ENCODE results near the gene FN3K.
A peak's percentile ranks its signal among the peaks of the same experiment; 100 is the strongest.

The FN3K gene

DNA sequence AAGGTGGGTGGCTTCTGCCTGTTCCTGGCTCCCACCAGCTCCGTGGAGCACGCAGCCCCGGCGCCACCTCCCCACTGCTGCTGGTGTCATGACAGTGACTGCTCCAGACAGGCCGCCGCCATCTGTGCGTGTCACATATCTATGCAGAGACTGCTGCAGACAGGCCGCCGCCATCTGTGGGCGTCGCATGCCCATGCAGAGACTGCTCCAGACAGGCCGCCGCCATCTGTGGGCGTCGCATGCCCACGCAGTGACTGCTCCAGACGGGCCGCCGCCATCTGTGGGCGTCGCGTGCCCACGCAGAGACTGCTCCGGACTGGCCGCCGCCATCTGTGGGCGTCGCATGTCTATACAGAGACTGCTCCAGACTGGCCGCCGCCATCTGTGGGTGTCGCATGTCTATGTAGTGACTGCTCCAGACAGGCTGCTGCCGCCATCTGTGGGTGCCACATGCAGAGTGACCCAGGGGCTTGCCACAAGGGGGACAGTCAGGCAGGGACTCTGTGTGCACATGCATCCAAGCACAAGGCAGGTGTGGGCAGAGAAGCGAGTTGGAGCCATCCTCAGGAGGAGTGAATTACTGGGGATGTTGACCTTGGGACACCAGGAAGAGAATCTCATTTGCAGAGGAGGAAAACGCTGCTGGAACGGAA, 22.2 kb upstream of the FN3K start:
- H2AFZ ChIP-seq (ENCODE audit: low read depth, low read length, severe bottlenecking), result no peak overlapping the region
- no peaks in the 10 kb centered on the region for H4K20me1 ChIP-seq (ENCODE audit: low read depth, low read length)
- H3K36me3 ChIP-seq (ENCODE audit: low read length), result no peaks in the 10 kb centered on the region
- H3K9ac ChIP-seq (ENCODE audit: low read length), result no peak overlapping the region
- H3K9me3 ChIP-seq (ENCODE audit: insufficient read depth, low read length), result no peaks in the 10 kb centered on the region
- H3K27me3 ChIP-seq (ENCODE audit: low read length), result no peaks in the 10 kb centered on the region
- H3K79me2 ChIP-seq (ENCODE audit: insufficient read depth, low read length), result peaks cover 12% of the 10 kb centered on the region
- H3K27ac ChIP-seq (ENCODE audit: low read depth, low read length), result no peak overlapping the region
- no peaks in the 10 kb centered on the region for H3F3A ChIP-seq (ENCODE audit: insufficient read depth)
- no peak for TF ChIP-seq EZH2phosphoT487 (conservative IDR thresholded peaks at IDR 0.05; ENCODE audit: low read length)
- TF ChIP-seq, protein P1, sequence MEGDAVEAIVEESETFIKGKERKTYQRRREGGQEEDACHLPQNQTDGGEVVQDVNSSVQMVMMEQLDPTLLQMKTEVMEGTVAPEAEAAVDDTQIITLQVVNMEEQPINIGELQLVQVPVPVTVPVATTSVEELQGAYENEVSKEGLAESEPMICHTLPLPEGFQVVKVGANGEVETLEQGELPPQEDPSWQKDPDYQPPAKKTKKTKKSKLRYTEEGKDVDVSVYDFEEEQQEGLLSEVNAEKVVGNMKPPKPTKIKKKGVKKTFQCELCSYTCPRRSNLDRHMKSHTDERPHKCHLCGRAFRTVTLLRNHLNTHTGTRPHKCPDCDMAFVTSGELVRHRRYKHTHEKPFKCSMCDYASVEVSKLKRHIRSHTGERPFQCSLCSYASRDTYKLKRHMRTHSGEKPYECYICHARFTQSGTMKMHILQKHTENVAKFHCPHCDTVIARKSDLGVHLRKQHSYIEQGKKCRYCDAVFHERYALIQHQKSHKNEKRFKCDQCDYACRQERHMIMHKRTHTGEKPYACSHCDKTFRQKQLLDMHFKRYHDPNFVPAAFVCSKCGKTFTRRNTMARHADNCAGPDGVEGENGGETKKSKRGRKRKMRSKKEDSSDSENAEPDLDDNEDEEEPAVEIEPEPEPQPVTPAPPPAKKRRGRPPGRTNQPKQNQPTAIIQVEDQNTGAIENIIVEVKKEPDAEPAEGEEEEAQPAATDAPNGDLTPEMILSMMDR (IDR thresholded peaks at IDR 0.05; ENCODE audit: insufficient read depth, low read length, poor library complexity, severe bottlenecking), result no peak
- H3K4me2 ChIP-seq (ENCODE audit: low read depth, low read length, poor library complexity, severe bottlenecking), result no peak overlapping the region
- H3K9me2 ChIP-seq (replicated peaks; ENCODE audit: insufficient read depth, low read length), result no peaks in the 10 kb centered on the region
- no peak overlapping the region for H3K4me3 ChIP-seq (ENCODE audit: insufficient read depth, low read length, poor library complexity, severe bottlenecking)

DNA sequence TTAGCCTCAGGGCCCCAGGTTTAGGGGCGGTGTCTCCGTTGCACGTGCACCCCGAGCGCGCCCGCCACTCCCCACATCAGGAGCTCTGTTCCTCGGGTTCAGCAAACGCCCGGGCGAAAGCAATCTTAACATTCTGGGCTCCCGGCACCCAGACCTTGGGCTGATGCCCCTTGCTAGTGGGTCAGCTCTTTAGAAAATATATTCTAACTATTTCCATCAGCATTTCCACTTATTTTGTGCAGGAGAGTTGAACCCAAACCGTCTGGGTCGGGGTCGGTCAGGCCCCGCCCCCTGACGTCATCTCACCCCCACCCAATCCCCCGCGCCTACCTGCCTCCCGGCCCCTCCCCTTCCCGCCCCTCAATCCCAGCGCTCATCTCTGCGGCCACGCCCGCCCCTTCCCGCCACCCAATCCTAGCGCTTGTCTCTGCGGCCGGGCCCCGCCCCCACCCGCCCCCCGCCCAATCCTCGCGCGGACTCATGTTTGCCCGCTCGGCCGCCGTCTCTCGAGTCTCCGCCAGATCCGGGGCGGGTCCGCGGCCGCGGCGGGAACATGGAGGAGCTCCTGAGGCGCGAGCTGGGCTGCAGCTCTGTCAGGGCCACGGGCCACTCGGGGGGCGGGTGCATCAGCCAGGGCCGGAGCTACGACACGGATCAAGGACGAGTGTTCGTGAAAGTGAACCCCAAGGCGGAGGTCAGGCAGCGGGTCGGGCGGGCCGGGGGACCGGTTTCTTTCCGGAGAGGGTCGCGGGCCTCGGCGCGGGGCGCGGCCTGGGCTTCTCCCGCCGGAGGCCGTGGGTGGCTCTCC, 19.0 kb upstream of the FN3K start, which contains the start of gene FN3KRP:
TSS of gene FN3KRP (plus strand) at position 504 of the 808 bp plus-strand sequence. CDS start at position 554, 50 bp downstream.
- Histone ChIP-seq H3K27ac (ENCODE audit: low read depth, low read length) (no peak within 1 kb of the TSS), H3K27me3 (ENCODE audit: low read length) (no peaks in the 10 kb centered on the region)

DNA sequence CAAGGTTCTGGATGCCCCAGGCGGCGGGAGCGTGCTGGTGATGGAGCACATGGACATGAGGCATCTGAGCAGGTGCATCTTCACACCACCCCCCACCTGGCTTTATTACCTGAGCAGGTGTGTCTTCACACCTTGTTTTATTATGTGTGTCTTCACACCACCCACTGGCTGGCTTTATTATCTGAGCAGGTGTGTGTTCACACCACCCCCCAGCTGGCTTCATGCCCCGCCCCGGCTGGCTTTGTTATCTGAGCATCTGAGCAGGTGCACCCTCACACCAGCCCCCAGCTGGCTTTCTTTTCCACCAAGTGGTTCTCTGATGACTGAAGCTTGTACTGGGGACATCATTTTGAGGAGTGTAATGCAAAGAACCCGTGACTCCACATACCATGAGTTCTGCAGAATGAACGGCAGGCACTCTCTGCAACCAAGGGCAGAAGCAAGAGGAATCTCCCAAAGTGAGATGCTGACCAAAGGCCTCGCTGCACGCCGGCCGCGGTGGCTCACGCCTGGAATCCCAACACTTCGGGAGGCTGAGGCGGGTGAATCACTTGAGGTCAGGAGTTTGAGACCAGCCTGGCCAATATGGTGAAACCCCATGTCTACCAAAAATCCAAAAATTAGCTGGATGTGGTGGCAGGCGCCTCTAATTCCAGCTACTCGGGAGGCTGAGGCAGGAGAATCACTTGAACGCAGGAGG, 16.3 kb upstream of the FN3K start:
- Histone ChIP-seq H3F3A (ENCODE audit: insufficient read depth) (no peaks in the 10 kb centered on the region), H3K36me3 (ENCODE audit: low read length) (0 out of 2 replicates have a peak, but pooled peaks cover 3% of the 10 kb centered on the region), H3K4me3 (ENCODE audit: insufficient read depth, low read length, poor library complexity, severe bottlenecking) (no peak overlapping the region), H4K20me1 (ENCODE audit: low read depth, low read length) (no peaks in the 10 kb centered on the region), H3K4me2 (ENCODE audit: low read depth, low read length, poor library complexity, severe bottlenecking) (no peak overlapping the region), H3K79me2 (ENCODE audit: insufficient read depth, low read length) (peaks cover 16% of the 10 kb centered on the region), H3K9me3 (ENCODE audit: insufficient read depth, low read length) (no peaks in the 10 kb centered on the region), H3K9ac (ENCODE audit: low read length) (no peak overlapping the region), H3K27me3 (ENCODE audit: low read length) (no peaks in the 10 kb centered on the region), H2AFZ (ENCODE audit: low read depth, low read length, severe bottlenecking) (no peak overlapping the region), H3K9me2 (replicated peaks; ENCODE audit: insufficient read depth, low read length) (no peaks in the 10 kb centered on the region), H3K27ac (ENCODE audit: low read depth, low read length) (no peak overlapping the region)
- TF ChIP-seq, protein P1 (IDR thresholded peaks at IDR 0.05; ENCODE audit: insufficient read depth, low read length, poor library complexity, severe bottlenecking), result no peak
- no peak for TF ChIP-seq EZH2phosphoT487 (conservative IDR thresholded peaks at IDR 0.05; ENCODE audit: low read length)

More for the DNA sequence above, 19.0 kb upstream of the FN3K start, which contains the start of gene FN3KRP:
- Histone ChIP-seq H3K9ac (ENCODE audit: low read length) (peak within 1 kb of the TSS; percentile 93), H3K4me3 (ENCODE audit: insufficient read depth, low read length, poor library complexity, severe bottlenecking) (peak within 1 kb of the TSS; percentile 73), H3K9me3 (ENCODE audit: insufficient read depth, low read length) (no peaks in the 10 kb centered on the region), H3F3A (ENCODE audit: insufficient read depth) (no peaks in the 10 kb centered on the region), H3K9me2 (replicated peaks; ENCODE audit: insufficient read depth, low read length) (no peaks in the 10 kb centered on the region), H2AFZ (ENCODE audit: low read depth, low read length, severe bottlenecking) (peak within 1 kb of the TSS; percentile 91), H3K4me2 (ENCODE audit: low read depth, low read length, poor library complexity, severe bottlenecking) (peak within 1 kb of the TSS; percentile 70), H3K79me2 (ENCODE audit: insufficient read depth, low read length) (peaks cover 16% of the 10 kb centered on the region), H3K36me3 (ENCODE audit: low read length) (no peaks in the 10 kb centered on the region), H4K20me1 (ENCODE audit: low read depth, low read length) (no peaks in the 10 kb centered on the region)
- TF ChIP-seq, protein P1 (IDR thresholded peaks at IDR 0.05; ENCODE audit: insufficient read depth, low read length, poor library complexity, severe bottlenecking), result no peak
- TF ChIP-seq EZH2phosphoT487 (conservative IDR thresholded peaks at IDR 0.05; ENCODE audit: low read length), result no peak
